B cell (primary cell): ENCODE data around the gene TMEM161B.

Experiments used
- CTCF ChIP-seq: fragments of 200-600 bp; IDR thresholded peaks from one replicate; pipeline ENCODE4 v1.8.0; 2022; ENCODE audit warnings: antibody characterized with exemption, mild to moderate bottlenecking
- EZH2 ChIP-seq: IDR thresholded peaks from 2 replicates; pipeline ENCODE4 v1.6.1; 2012; ENCODE audit warnings: borderline replicate concordance, low read depth, mild to moderate bottlenecking, moderate library complexity, low read length; ENCODE audit not compliant: insufficient read depth, poor library complexity, severe bottlenecking

- TF ChIP-seq CTCF (no peak), EZH2 (no peak)
These were observed 11.8 kb downstream of the TMEM161B start for GRCh38 chr5:88256872-88257271.
